Kidney epithelial cell (primary cell): Measurements from ENCODE around the gene SRPK1. TPM values are rescaled to one million over a fixed set of nuclear protein-coding genes. Genes with fewer than 3 reads are reported as not detected.
A peak's percentile ranks its signal among the peaks of the same experiment; 100 is the strongest.
"Not testable (repeated sequence)": the region's sequence is repeated elsewhere in the genome, so short reads cannot be mapped to it uniquely, and the experiment has no call there.

Source experiments
- DNase-seq: peaks from one replicate; pipeline ENCODE4 v3.0.0-alpha.2; 2010; ENCODE audit warnings: low read depth
- H3K27me3 ChIP-seq: 2 replicates; pipeline ENCODE4 v1.6.0; 2011; ENCODE audit warnings: low read length; ENCODE audit not compliant: control insufficient read depth, insufficient read depth
- H3K36me3 ChIP-seq: 2 replicates; pipeline ENCODE4 v1.5.1; 2011; ENCODE audit warnings: low read length; ENCODE audit not compliant: control insufficient read depth, insufficient read depth
- H3K4me3 ChIP-seq: 2 replicates; pipeline ENCODE4 v1.5.1; 2011; ENCODE audit warnings: low read depth, mild to moderate bottlenecking, control low read depth, low read length
- total RNA-seq: library from RNA; depleted of rRNA; stranded (reverse); fragments of >200 nt; gene quantifications from 2 replicates; pipeline ENCODE4 v1.2.3, GENCODE V29; 2015
- TF ChIP-seq, protein P1 (sequence below): IDR thresholded peaks from 2 replicates; pipeline ENCODE4 v1.5.1; 2011; ENCODE audit warnings: mild to moderate bottlenecking, moderate library complexity, low read length, control low read depth, inconsistent platforms; ENCODE audit not compliant: insufficient read depth, poor library complexity, severe bottlenecking

SRPK1 gene
- total RNA-seq, 1 donor from 2014 or later: 88.8 TPM

- Histone ChIP-seq H3K36me3 (no peaks in the 10 kb centered on the region), H3K4me3 (no peak overlapping the region), H3K27me3 (no peaks in the 10 kb centered on the region)
- TF ChIP-seq, protein P1, sequence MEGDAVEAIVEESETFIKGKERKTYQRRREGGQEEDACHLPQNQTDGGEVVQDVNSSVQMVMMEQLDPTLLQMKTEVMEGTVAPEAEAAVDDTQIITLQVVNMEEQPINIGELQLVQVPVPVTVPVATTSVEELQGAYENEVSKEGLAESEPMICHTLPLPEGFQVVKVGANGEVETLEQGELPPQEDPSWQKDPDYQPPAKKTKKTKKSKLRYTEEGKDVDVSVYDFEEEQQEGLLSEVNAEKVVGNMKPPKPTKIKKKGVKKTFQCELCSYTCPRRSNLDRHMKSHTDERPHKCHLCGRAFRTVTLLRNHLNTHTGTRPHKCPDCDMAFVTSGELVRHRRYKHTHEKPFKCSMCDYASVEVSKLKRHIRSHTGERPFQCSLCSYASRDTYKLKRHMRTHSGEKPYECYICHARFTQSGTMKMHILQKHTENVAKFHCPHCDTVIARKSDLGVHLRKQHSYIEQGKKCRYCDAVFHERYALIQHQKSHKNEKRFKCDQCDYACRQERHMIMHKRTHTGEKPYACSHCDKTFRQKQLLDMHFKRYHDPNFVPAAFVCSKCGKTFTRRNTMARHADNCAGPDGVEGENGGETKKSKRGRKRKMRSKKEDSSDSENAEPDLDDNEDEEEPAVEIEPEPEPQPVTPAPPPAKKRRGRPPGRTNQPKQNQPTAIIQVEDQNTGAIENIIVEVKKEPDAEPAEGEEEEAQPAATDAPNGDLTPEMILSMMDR: peak; percentile 33
- no peak for DNase-seq
Observed at GRCh38 chr6:35948725-35949124, 27.8 kb upstream of the SRPK1 start.

DNA sequence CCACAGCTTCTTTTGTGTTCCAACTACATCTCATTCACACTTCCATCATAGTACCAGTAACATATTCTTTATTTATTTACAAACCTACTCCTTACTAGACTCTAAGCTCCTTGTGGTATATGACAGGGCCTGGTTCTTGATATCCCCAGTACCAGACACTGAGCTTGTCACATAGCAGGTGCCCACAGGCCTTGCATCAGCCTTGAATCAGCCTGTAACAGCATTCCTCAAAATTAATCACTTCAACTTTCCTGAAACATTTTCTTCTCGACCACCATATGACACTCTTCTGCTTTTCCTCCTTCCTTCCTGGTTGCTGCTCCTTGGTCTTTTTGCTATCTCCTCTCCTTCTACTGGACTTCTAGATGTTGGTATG, 24.7 kb upstream of the SRPK1 start:
- H3K4me3 ChIP-seq: no peak overlapping the region
- no peak for DNase-seq
- TF ChIP-seq, protein P1: no peak
- H3K27me3 ChIP-seq: no peaks in the 10 kb centered on the region
- H3K36me3 ChIP-seq: no peaks in the 10 kb centered on the region

DNA sequence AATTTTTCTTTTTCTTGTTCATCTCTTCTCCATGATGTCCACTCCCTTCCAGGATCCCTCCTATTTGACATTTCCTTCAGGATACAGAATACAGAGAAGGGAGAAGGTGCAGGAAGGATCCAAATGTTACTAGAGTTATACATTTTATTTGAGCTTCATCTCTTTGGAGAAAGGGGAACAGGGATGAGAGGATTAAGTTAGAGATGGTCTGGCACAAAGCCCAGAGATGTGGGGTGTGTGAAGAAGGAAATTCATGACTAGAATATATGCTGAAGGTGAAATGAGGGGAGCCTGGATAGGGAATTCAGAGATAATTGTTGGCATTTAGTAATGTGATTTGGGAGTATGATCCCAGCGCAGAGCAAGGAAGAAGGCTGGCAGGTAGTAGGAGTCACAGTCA, 22.5 kb upstream of the SRPK1 start:
- Histone ChIP-seq H3K36me3 (no peaks in the 10 kb centered on the region), H3K4me3 (no peak overlapping the region), H3K27me3 (no peaks in the 10 kb centered on the region)
- DNase-seq: no peak
- TF ChIP-seq, protein P1: no peak

DNA sequence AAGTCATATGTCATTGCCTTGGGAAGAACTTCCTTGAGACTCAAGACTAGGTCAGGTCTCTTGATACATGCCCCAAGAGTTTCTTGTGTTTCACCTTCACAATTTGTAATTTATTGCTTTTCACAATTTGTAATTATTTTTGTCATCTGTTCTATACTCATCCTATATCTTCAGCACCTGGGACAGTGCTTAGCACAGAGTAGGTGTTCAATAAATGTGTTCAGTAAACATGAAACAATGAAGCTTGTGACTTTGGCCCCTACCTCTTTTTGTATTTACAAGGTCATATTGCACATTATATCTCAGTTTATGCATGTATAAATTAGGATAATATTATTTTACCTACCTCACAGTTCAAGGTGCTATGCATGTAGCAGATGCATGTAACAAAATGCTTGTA, 21.5 kb upstream of the SRPK1 start:
- TF ChIP-seq, protein P1: no peak
- H3K27me3 ChIP-seq: no peaks in the 10 kb centered on the region
- no peaks in the 10 kb centered on the region for H3K36me3 ChIP-seq
- H3K4me3 ChIP-seq: no peak overlapping the region
- no peak for DNase-seq

- not testable (repeated sequence) for H3K27me3 ChIP-seq, H3K36me3 ChIP-seq, DNase-seq, H3K4me3 ChIP-seq
Observed at GRCh38 chr6:35941170-35941569, 20.3 kb upstream of the SRPK1 start.

DNA sequence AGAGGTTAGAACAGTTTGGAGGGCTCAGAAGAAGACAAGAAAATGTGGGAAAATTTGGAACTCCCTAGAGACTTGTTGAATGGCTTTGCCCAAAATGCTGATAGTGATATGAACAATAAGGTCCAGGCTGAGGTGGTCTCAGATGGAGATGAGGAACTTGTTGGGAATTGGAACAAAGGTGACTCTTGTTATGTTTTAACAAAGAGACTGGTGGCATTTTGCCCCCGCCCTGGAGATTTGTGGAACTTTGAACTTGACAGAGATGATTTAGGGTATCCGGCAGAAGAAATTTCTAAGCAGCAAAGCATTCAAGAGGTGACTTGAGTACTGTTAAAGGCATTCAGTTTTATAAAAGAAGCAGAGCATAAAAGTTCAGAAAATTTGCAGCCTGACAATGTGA, 19.1 kb upstream of the SRPK1 start:
- DNase-seq, H3K4me3 ChIP-seq, H3K27me3 ChIP-seq, H3K36me3 ChIP-seq: not testable (repeated sequence)

GRCh38 chr6:35939259-35939658, 18.4 kb upstream of the SRPK1 start:
- not testable (repeated sequence) for H3K36me3 ChIP-seq, DNase-seq, H3K4me3 ChIP-seq, H3K27me3 ChIP-seq
